Panc1 (cell line): Measurements from ENCODE around the gene STX1A. TPM values are rescaled to one million over a fixed set of nuclear protein-coding genes. Genes with fewer than 3 reads are reported as not detected.
A peak's percentile ranks its signal among the peaks of the same experiment; 100 is the strongest.

Experiments used
- ATAC-seq: fragments of 200-7000 bp; cut with Tn5 transposase; 2 replicates; pipeline ENCODE4 v1.9.1; 2020; ENCODE audit warnings: mild to moderate bottlenecking, moderate library complexity
- BruUV-seq: library from RNA; stranded (reverse); fragments of 400-500 nt; replicated peaks from 2 replicates; lab custom pipeline; 2021; lab: Mats Ljungman, UMichigan
- CTCF ChIA-PET: fragments of 300-600 bp; sonication (Branson Sonifier 250); formaldehyde crosslinking; loops from one replicate; lab custom pipeline; 2022; ENCODE audit warnings: antibody characterized with exemption; lab: Charles Lee
- POLR2A ChIA-PET: fragments of 300-600 bp; sonication (Branson Sonifier 250); formaldehyde crosslinking; loops from one replicate; lab custom pipeline; 2022; ENCODE audit warnings: antibody characterized with exemption; lab: Charles Lee
- DNase-seq: peaks from one replicate; pipeline ENCODE4 v3.0.0-alpha.2; 2010; ENCODE audit warnings: low read depth, low spot score
- H3K27ac ChIP-seq: 2 replicates; pipeline ENCODE4 v1.5.1; 2011; ENCODE audit warnings: mild to moderate bottlenecking, low read length, inconsistent platforms
- H3K27me3 ChIP-seq: fragments of 200-500 bp; sonication (Bioruptor generic); 2 replicates; pipeline ENCODE4 v1.6.0; 2014; ENCODE audit warnings: low read length, inconsistent platforms; ENCODE audit not compliant: control insufficient read depth, insufficient read depth
- H3K36me3 ChIP-seq: fragments of 200-500 bp; sonication (Bioruptor generic); 2 replicates; pipeline ENCODE4 v1.5.1; 2014; ENCODE audit warnings: inconsistent platforms, mild to moderate bottlenecking, low read length, moderate library complexity; ENCODE audit not compliant: control insufficient read depth, insufficient read depth
- H3K4me1 ChIP-seq: 2 replicates; pipeline ENCODE4 v1.5.1; 2011; ENCODE audit warnings: inconsistent platforms, mild to moderate bottlenecking, low read length, moderate library complexity; ENCODE audit not compliant: control insufficient read depth, insufficient read depth
- H3K4me3 ChIP-seq, 2 experiments: 2 replicates each; pipeline ENCODE4 v1.5.1; 2011 to 2012; ENCODE audit warnings: low read depth in 2 of 2, low read length in 2 of 2, mild to moderate bottlenecking in 2 of 2, inconsistent platforms in 1 of 2, moderate library complexity in 1 of 2
- H3K9me3 ChIP-seq: fragments of 200-500 bp; sonication (Bioruptor generic); 2 replicates; pipeline ENCODE4 v1.5.1; 2014; ENCODE audit warnings: low read depth, mild to moderate bottlenecking, inconsistent platforms, low read length, moderate library complexity; ENCODE audit not compliant: control insufficient read depth, insufficient read depth
- POLR2AphosphoS5 ChIP-seq: IDR thresholded peaks from 2 replicates; pipeline ENCODE4 v1.6.1; 2012; ENCODE audit warnings: mild to moderate bottlenecking, low read depth, low read length, moderate library complexity
- SIN3A ChIP-seq: IDR thresholded peaks from 2 replicates; pipeline ENCODE4 v1.6.1; 2012; ENCODE audit warnings: low read depth, mild to moderate bottlenecking, low read length, moderate library complexity, borderline replicate concordance; ENCODE audit not compliant: insufficient read depth
- TCF7L2 ChIP-seq: IDR thresholded peaks from 2 replicates; pipeline ENCODE4 v1.6.1; 2011; ENCODE audit warnings: mild to moderate bottlenecking, low read depth, low read length, inconsistent platforms
- in situ Hi-C: cut with HindIII; loops from 2 replicates; pipeline ENCODE4 v1.10.0; 2016; ENCODE audit warnings: low sequenced_read_pairs, low pct_unique_long_range_greater_than_20kb
- intact Hi-C: fragments of 100-400 bp; cut with micrococcal nuclease; formaldehyde crosslinking; loops from one replicate; pipeline ENCODE4 v1.10.0; 2022; ENCODE audit not compliant: unreplicated experiment
- total RNA-seq: library from RNA; stranded (reverse); gene quantifications from one replicate; pipeline ENCODE4 v1.2.1, GENCODE V29; 2021; ENCODE audit not compliant: unreplicated experiment
- TF ChIP-seq, protein P1 (sequence below), 2 experiments: IDR thresholded peaks; 2 replicates each; pipeline ENCODE4 v1.6.1; 2011 to 2012; ENCODE audit warnings: low read depth in 2 of 2, control low read depth in 1 of 2, low read length in 1 of 2, mild to moderate bottlenecking in 1 of 2, moderate library complexity in 1 of 2; ENCODE audit not compliant: insufficient read depth in 1 of 2
- TF ChIP-seq, protein P2 (sequence below): fragments of 450-650 bp; IDR thresholded peaks from 2 replicates; pipeline ENCODE4 v1.5.1; 2017; ENCODE audit warnings: mild to moderate bottlenecking

STX1A gene
- total RNA-seq, 1 experiment from 2014 or later, result 80.9 TPM

DNA sequence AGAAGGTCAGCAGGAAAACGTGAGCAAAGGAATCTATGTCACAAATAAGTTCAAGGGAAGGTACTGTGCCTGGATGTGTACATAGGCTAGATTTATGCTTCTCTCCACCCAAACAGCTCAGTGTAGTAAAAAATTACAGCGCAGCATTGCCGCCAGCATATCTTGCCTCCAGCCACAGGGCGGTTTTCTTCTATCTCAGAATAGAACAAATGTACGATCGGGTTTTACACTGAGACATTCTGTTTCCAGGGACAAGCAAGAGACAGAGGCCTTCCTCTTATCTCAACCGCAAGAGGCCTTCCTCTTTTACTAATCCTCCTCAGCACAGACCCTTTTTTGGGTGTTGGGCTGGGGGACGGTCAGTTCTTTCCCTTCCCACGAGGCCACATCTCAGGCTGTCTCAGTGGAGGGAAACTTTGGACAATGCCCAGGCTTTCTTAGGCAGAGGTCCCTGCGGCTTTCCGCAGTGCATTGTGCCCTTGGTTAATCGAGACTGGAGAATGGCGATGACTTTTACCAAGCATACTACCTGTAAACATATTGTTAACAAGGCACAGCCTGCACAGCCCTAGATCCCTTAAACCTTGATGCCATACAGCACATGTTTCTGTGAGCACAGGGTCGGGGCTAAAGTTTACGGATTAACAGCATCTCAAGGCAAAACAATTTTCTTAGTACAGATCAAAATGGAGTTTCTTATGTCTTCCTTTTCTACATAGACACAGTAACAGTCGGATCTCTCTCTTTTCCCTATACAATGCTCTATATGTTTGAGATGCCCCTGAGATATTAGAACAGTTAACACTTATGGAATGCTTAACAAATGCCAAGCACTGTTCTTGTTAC lies 30.7 kb upstream of the STX1A start:
- DNase-seq (no peak), ATAC-seq (no peak)
- no peaks in the 10 kb centered on the region for H3K27me3 ChIP-seq
- ChIA-PET CTCF (no interaction called here), POLR2A (no interaction called here)
- H3K4me1 ChIP-seq, result no peaks in the 10 kb centered on the region
- H3K9me3 ChIP-seq, result no peaks in the 10 kb centered on the region
- H3K36me3 ChIP-seq, result no peaks in the 10 kb centered on the region
- no TSS peak for BruUV-seq
- no peak overlapping the region for H3K27ac ChIP-seq
- in situ Hi-C loops (no loop called here), intact Hi-C loops (no loop called here)
- no peak for TF ChIP-seq POLR2AphosphoS5
- TF ChIP-seq, protein P1, sequence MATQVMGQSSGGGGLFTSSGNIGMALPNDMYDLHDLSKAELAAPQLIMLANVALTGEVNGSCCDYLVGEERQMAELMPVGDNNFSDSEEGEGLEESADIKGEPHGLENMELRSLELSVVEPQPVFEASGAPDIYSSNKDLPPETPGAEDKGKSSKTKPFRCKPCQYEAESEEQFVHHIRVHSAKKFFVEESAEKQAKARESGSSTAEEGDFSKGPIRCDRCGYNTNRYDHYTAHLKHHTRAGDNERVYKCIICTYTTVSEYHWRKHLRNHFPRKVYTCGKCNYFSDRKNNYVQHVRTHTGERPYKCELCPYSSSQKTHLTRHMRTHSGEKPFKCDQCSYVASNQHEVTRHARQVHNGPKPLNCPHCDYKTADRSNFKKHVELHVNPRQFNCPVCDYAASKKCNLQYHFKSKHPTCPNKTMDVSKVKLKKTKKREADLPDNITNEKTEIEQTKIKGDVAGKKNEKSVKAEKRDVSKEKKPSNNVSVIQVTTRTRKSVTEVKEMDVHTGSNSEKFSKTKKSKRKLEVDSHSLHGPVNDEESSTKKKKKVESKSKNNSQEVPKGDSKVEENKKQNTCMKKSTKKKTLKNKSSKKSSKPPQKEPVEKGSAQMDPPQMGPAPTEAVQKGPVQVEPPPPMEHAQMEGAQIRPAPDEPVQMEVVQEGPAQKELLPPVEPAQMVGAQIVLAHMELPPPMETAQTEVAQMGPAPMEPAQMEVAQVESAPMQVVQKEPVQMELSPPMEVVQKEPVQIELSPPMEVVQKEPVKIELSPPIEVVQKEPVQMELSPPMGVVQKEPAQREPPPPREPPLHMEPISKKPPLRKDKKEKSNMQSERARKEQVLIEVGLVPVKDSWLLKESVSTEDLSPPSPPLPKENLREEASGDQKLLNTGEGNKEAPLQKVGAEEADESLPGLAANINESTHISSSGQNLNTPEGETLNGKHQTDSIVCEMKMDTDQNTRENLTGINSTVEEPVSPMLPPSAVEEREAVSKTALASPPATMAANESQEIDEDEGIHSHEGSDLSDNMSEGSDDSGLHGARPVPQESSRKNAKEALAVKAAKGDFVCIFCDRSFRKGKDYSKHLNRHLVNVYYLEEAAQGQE (IDR thresholded peaks at IDR 0.05; ENCODE audit: insufficient read depth in 1 of 2, low read depth in 2 of 2, low read length in 1 of 2), result no peak
- TF ChIP-seq TCF7L2, result no peak
- TF ChIP-seq SIN3A, result no peak
- TF ChIP-seq, protein P2, sequence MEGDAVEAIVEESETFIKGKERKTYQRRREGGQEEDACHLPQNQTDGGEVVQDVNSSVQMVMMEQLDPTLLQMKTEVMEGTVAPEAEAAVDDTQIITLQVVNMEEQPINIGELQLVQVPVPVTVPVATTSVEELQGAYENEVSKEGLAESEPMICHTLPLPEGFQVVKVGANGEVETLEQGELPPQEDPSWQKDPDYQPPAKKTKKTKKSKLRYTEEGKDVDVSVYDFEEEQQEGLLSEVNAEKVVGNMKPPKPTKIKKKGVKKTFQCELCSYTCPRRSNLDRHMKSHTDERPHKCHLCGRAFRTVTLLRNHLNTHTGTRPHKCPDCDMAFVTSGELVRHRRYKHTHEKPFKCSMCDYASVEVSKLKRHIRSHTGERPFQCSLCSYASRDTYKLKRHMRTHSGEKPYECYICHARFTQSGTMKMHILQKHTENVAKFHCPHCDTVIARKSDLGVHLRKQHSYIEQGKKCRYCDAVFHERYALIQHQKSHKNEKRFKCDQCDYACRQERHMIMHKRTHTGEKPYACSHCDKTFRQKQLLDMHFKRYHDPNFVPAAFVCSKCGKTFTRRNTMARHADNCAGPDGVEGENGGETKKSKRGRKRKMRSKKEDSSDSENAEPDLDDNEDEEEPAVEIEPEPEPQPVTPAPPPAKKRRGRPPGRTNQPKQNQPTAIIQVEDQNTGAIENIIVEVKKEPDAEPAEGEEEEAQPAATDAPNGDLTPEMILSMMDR, result no peak
- H3K4me3 ChIP-seq, result no peak overlapping the region

DNA sequence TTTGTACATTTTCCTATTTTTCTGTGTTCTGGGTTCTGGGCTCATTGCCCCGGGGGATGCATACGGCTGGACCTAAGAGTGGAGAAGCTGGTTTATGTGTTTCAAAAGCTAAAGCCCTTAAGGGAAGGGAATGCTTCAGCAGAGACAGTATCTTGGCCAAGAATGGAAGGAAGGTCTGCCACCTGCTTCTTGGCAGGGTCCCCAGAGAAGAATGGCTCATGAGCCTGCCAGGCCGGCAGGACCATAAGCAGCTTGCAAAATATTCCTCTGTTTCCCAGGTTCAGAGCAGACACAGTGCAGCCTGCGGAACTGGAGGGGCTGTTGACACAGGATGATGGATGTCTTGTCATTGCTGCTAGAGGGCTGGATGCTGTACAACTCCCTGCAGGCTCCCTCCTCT lies 26.9 kb upstream of the STX1A start:
- intact Hi-C loops, result no loop called here

More for the DNA sequence above, 26.9 kb upstream of the STX1A start:
- Histone ChIP-seq H3K9me3 (no peaks in the 10 kb centered on the region), H3K27me3 (no peaks in the 10 kb centered on the region), H3K27ac (peak overlapping the region; percentile 57), H3K4me3 (no peak overlapping the region), H3K4me1 (peaks cover 24% of the 10 kb centered on the region), H3K36me3 (no peaks in the 10 kb centered on the region)
- POLR2A ChIA-PET, result interaction anchor here (0.7 kb wide), 1 partner anchor 48 kb away, joined by 5 read pairs; no protein-coding TSS in a partner anchor
- ATAC-seq (no peak), DNase-seq (no peak)
- BruUV-seq, result no TSS peak
- TF ChIP-seq, protein P2, result no peak
- TF ChIP-seq SIN3A (no peak), POLR2AphosphoS5 (no peak)
- TF ChIP-seq, protein P1 (IDR thresholded peaks at IDR 0.05; ENCODE audit: insufficient read depth in 1 of 2, low read depth in 2 of 2, low read length in 1 of 2), result no peak
- in situ Hi-C loops, result no loop called here
- CTCF ChIA-PET, result no interaction called here
